NT2/D1 (cell line): ENCODE results near the gene UBR1.

Source experiments
- SUZ12 ChIP-seq: IDR thresholded peaks from 2 replicates; pipeline ENCODE4 v1.6.1; 2011; ENCODE audit not compliant: insufficient read length, insufficient read depth; ENCODE audit errors: extremely low read depth
- YY1 ChIP-seq: IDR thresholded peaks from 2 replicates; pipeline ENCODE4 v1.6.1; 2011; ENCODE audit not compliant: insufficient read length, insufficient read depth
- ZNF274 ChIP-seq: IDR thresholded peaks from 2 replicates; pipeline ENCODE4 v1.6.1; 2011; ENCODE audit warnings: mild to moderate bottlenecking, low read depth, low read length

GRCh38 chr15:43081283-43081682, 24.6 kb downstream of the UBR1 start:
- TF ChIP-seq SUZ12 = no peak
- no peak for TF ChIP-seq YY1
- TF ChIP-seq ZNF274 = no peak
